ENCODE results near the gene PALM.
"Not testable (repeated sequence)": the region's sequence is repeated elsewhere in the genome, so short reads cannot be mapped to it uniquely, and the experiment has no call there.

PALM gene, protein sequence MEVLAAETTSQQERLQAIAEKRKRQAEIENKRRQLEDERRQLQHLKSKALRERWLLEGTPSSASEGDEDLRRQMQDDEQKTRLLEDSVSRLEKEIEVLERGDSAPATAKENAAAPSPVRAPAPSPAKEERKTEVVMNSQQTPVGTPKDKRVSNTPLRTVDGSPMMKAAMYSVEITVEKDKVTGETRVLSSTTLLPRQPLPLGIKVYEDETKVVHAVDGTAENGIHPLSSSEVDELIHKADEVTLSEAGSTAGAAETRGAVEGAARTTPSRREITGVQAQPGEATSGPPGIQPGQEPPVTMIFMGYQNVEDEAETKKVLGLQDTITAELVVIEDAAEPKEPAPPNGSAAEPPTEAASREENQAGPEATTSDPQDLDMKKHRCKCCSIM

GRCh38 chr19:708154-709143 lies at the start of gene PALM:
Gene PALM (plus strand): TSS chr19:708935. CDS start chr19:709147, 212 bp downstream.
- Histone ChIP-seq H3K4me3 (ENCODE audit: low read depth, low read length) (peak within 1 kb of the TSS; percentile 29; the same call in 1 of the 2 replicates), H2AFZ (ENCODE audit: low read length, unreplicated experiment) (no peak within 1 kb of the TSS), H3K27me3 (ENCODE audit: insufficient read depth, low read length) (peaks cover 20% of the 10 kb centered on the region), H3K27ac (ENCODE audit: low read depth, low read length) (no peak within 1 kb of the TSS), H3K79me2 (ENCODE audit: control insufficient read depth, insufficient read depth, low read length, unreplicated experiment) (no peaks in the 10 kb centered on the region), H3K36me3 (ENCODE audit: insufficient read depth, low read length) (no peaks in the 10 kb centered on the region), H3K4me1 (ENCODE audit: control insufficient read depth, insufficient read depth, low read length, unreplicated experiment) (no peaks in the 10 kb centered on the region)

GRCh38 chr19:660793-661426 lies 47.8 kb upstream of the PALM start:
- peak overlapping the region; percentile 96 for H3K4me3 ChIP-seq (ENCODE audit: low read depth, low read length)
- H2AFZ ChIP-seq (ENCODE audit: low read length, unreplicated experiment) = no peak overlapping the region
- peaks cover 70% of the 10 kb centered on the region for H3K79me2 ChIP-seq (ENCODE audit: control insufficient read depth, insufficient read depth, low read length, unreplicated experiment)
- H3K4me1 ChIP-seq (ENCODE audit: control insufficient read depth, insufficient read depth, low read length, unreplicated experiment) = peaks cover 8% of the 10 kb centered on the region
- no peaks in the 10 kb centered on the region for H3K36me3 ChIP-seq (ENCODE audit: insufficient read depth, low read length)
- no peaks in the 10 kb centered on the region for H3K27me3 ChIP-seq (ENCODE audit: insufficient read depth, low read length)
- H3K27ac ChIP-seq (ENCODE audit: low read depth, low read length) = no peak overlapping the region; the same call in 1 of the 2 replicates

DNA sequence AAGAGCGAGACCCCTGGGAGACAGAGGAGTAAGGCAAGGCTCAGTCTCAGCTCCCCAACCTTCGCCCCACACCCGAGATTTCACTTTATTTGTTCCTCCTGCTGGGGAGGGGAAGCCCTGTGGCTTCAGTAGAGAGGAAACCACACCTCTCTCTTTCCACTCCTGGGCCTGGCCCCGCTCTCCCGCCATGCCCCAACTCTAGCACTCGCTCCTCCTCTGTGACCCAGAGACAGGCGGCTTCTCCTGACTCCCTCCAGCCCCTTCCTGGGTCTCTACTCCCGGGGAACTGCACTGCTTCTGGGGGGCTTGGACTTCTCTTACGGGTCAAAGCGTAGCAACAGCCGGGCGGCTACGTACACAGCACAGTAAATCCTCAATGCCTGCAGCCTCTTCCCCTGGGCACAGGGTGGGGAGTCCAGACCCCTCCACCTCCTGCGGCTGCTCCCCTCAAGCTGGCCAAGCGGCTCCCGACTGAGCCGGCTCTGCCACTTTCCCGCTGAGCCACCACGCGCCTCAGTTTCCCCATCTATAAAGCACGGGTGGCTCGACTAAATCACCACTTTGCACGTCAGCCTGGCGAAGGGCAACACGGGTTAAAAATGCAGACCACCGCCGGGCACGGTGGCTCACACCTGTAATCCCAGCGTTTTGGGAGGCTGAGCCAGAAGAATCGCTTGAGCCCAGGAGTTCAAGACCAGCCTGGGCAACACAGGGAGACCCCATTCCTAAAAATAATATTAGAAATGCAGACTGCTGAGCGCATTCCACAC lies 47.1 kb upstream of the PALM start:
- Histone ChIP-seq H3K27ac (ENCODE audit: low read depth, low read length) (peak overlapping the region; percentile 65), H3K36me3 (ENCODE audit: insufficient read depth, low read length) (no peaks in the 10 kb centered on the region), H3K4me1 (ENCODE audit: control insufficient read depth, insufficient read depth, low read length, unreplicated experiment) (peaks cover 8% of the 10 kb centered on the region), H2AFZ (ENCODE audit: low read length, unreplicated experiment) (no peak overlapping the region), H3K4me3 (ENCODE audit: low read depth, low read length) (peak overlapping the region; percentile 96), H3K79me2 (ENCODE audit: control insufficient read depth, insufficient read depth, low read length, unreplicated experiment) (peaks cover 64% of the 10 kb centered on the region), H3K27me3 (ENCODE audit: insufficient read depth, low read length) (no peaks in the 10 kb centered on the region)

- no peak overlapping the region for H2AFZ ChIP-seq (ENCODE audit: low read length, unreplicated experiment)
- no peaks in the 10 kb centered on the region for H3K27me3 ChIP-seq (ENCODE audit: insufficient read depth, low read length)
- H3K79me2 ChIP-seq (ENCODE audit: control insufficient read depth, insufficient read depth, low read length, unreplicated experiment) = peaks cover 56% of the 10 kb centered on the region
- peaks cover 8% of the 10 kb centered on the region for H3K4me1 ChIP-seq (ENCODE audit: control insufficient read depth, insufficient read depth, low read length, unreplicated experiment)
- H3K4me3 ChIP-seq (ENCODE audit: low read depth, low read length) = peak overlapping the region; percentile 96
- H3K27ac ChIP-seq (ENCODE audit: low read depth, low read length) = peak overlapping the region; percentile 65; the same call in 1 of the 2 replicates
- H3K36me3 ChIP-seq (ENCODE audit: insufficient read depth, low read length) = no peaks in the 10 kb centered on the region
These were observed 46.4 kb upstream of the PALM start for GRCh38 chr19:662207-662961.

GRCh38 chr19:662962-663681 lies 45.6 kb upstream of the PALM start, which contains the start of gene RNF126:
Gene RNF126 (minus strand): TSS chr19:663214. CDS start chr19:663121, 93 bp downstream.
- H3K4me1 ChIP-seq (ENCODE audit: control insufficient read depth, insufficient read depth, low read length, unreplicated experiment) = peaks cover 8% of the 10 kb centered on the region
- H3K36me3 ChIP-seq (ENCODE audit: insufficient read depth, low read length) = no peaks in the 10 kb centered on the region
- peaks cover 49% of the 10 kb centered on the region for H3K79me2 ChIP-seq (ENCODE audit: control insufficient read depth, insufficient read depth, low read length, unreplicated experiment)
- H3K4me3 ChIP-seq (ENCODE audit: low read depth, low read length) = peak within 1 kb of the TSS; percentile 96
- H3K27ac ChIP-seq (ENCODE audit: low read depth, low read length) = peak within 1 kb of the TSS; percentile 65
- H3K27me3 ChIP-seq (ENCODE audit: insufficient read depth, low read length) = no peaks in the 10 kb centered on the region
- H2AFZ ChIP-seq (ENCODE audit: low read length, unreplicated experiment) = peak within 1 kb of the TSS; percentile 93

- Histone ChIP-seq H3K27ac (ENCODE audit: low read depth, low read length) (peak overlapping the region; percentile 63), H3K27me3 (ENCODE audit: insufficient read depth, low read length) (no peaks in the 10 kb centered on the region), H2AFZ (ENCODE audit: low read length, unreplicated experiment) (peak overlapping the region; percentile 93), H3K79me2 (ENCODE audit: control insufficient read depth, insufficient read depth, low read length, unreplicated experiment) (peaks cover 43% of the 10 kb centered on the region), H3K36me3 (ENCODE audit: insufficient read depth, low read length) (no peaks in the 10 kb centered on the region), H3K4me1 (ENCODE audit: control insufficient read depth, insufficient read depth, low read length, unreplicated experiment) (peaks cover 8% of the 10 kb centered on the region), H3K4me3 (ENCODE audit: low read depth, low read length) (peak overlapping the region; percentile 96)
These were observed 45.0 kb upstream of the PALM start for GRCh38 chr19:663682-664117.

GRCh38 chr19:664913-665443 lies 43.8 kb upstream of the PALM start:
- Histone ChIP-seq H3K36me3 (ENCODE audit: insufficient read depth, low read length) (no peaks in the 10 kb centered on the region), H2AFZ (ENCODE audit: low read length, unreplicated experiment) (peak overlapping the region; percentile 7), H3K27me3 (ENCODE audit: insufficient read depth, low read length) (no peaks in the 10 kb centered on the region), H3K27ac (ENCODE audit: low read depth, low read length) (no peak overlapping the region), H3K4me1 (ENCODE audit: control insufficient read depth, insufficient read depth, low read length, unreplicated experiment) (peaks cover 8% of the 10 kb centered on the region), H3K79me2 (ENCODE audit: control insufficient read depth, insufficient read depth, low read length, unreplicated experiment) (peaks cover 30% of the 10 kb centered on the region), H3K4me3 (ENCODE audit: low read depth, low read length) (peak overlapping the region; percentile 47; the same call in 1 of the 2 replicates)

GRCh38 chr19:666985-667573 lies 41.7 kb upstream of the PALM start:
- not testable (repeated sequence) for H3K36me3 ChIP-seq (ENCODE audit: insufficient read depth, low read length); H2AFZ ChIP-seq (ENCODE audit: low read length, unreplicated experiment); H3K4me1 ChIP-seq (ENCODE audit: control insufficient read depth, insufficient read depth, low read length, unreplicated experiment); H3K79me2 ChIP-seq (ENCODE audit: control insufficient read depth, insufficient read depth, low read length, unreplicated experiment); H3K27ac ChIP-seq (ENCODE audit: low read depth, low read length); H3K4me3 ChIP-seq (ENCODE audit: low read depth, low read length); H3K27me3 ChIP-seq (ENCODE audit: insufficient read depth, low read length)
